GM18517 (cell line): Measurements from ENCODE around the gene RARA.
"Not testable (repeated sequence)": the region's sequence is repeated elsewhere in the genome, so short reads cannot be mapped to it uniquely, and the experiment has no call there.

ENCODE experiments used
- ATAC-seq: cut with Tn5 transposase; IDR thresholded peaks from one replicate; pipeline ENCODE4 v1.9.1; 2021; ENCODE audit warnings: mild to moderate bottlenecking, moderate library complexity; ENCODE audit not compliant: unreplicated experiment

The RARA gene

DNA sequence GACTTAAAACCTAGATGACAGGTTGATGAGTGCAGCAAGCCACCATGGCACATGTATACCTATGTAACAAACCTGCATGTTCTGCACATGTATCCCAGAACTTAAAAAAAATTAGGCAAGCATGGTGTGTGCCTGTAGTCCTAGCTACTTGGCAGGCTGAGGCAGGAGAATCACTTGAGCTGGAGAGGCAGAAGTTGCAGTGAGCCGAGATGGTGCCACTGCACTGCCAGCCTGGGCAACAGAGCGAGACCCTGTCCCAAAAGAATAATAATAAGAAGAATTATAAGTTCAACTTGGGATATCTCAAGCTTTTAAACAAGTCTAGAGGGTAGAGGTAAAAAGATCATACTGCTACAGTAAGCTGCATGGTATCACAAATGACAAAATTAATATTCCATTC is 11.5 kb upstream of the RARA start:
- ATAC-seq = no peak

- no peak for ATAC-seq
Observed at GRCh38 chr17:40298726-40299125, 10.3 kb upstream of the RARA start.

DNA sequence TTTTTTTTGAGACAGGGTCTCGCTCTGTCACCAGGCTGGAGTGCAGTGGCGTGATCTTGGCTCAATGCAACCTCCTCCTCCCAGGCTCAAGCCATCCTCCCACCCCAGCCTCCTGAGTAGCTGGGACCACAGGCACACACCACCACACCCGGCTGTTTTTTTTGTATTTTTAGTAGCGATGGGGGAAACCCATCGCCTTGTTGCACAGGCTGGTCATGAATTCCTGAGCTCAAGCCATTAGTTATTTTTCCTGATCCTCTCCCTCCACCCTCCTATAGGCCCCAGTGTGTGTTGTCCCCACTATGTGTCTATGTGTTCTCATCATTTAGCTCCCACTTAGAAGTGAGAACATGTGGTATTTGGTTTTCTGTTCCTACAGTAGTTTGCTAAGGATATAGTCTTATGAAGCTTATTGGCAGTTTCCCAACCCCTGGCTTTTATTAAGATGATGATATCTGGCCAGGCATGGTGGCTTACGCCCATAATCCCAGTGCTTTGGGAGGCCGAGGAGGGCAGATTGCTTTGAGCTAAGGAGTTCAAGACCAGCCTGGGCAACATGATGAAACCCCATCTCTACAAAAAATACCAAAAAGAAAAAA is 9.7 kb upstream of the RARA start:
- not testable (repeated sequence) for ATAC-seq

GRCh38 chr17:40301315-40301714 is 7.7 kb upstream of the RARA start:
- no peak for ATAC-seq

GRCh38 chr17:40303009-40303657 is 5.8 kb upstream of the RARA start:
- no peak for ATAC-seq

GRCh38 chr17:40303708-40304551 is 5.0 kb upstream of the RARA start:
- ATAC-seq = no peak

GRCh38 chr17:40304552-40304863 is 4.5 kb upstream of the RARA start:
- not testable (repeated sequence) for ATAC-seq

- ATAC-seq = not testable (repeated sequence)
Observed at GRCh38 chr17:40304866-40305265, 4.1 kb upstream of the RARA start.

- ATAC-seq = no peak
Observed at GRCh38 chr17:40306395-40306794, 2.6 kb upstream of the RARA start.

DNA sequence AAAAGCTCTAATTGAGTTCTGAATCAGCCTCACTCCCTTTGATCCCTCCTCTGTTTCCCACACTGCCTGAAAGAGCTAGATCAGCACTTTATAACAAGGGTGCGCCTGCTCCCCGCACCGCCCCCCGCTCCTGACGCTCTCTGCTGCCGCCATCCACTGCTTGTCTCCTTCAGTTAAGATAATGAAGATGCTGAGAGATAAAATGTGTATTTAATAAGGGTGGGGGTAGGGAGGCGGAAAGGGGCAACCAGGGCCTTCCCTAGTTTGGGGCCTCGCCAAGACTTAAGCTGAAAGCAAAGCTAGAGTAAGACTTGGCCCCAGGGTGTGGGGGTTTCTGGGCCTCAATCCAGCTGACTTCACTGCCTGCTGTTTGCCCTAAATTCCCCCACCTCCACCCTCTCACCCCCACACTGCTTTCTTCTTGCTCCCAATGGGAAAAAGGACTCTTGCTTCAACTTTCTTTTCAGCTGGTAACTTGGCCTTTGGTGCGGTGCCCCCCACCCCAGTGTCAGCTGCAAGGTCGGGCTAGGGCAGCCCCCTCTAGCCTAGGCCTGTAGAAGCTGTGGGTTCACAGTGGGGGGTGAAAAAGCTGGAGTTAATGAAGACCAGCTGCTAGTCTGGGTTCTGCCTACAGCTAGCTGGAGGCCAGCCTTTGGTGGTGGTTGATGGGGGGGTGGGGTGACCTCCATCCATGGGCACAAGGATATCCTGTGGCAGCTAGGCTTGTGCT is 1.8 kb upstream of the RARA start:
- ATAC-seq = no peak

DNA sequence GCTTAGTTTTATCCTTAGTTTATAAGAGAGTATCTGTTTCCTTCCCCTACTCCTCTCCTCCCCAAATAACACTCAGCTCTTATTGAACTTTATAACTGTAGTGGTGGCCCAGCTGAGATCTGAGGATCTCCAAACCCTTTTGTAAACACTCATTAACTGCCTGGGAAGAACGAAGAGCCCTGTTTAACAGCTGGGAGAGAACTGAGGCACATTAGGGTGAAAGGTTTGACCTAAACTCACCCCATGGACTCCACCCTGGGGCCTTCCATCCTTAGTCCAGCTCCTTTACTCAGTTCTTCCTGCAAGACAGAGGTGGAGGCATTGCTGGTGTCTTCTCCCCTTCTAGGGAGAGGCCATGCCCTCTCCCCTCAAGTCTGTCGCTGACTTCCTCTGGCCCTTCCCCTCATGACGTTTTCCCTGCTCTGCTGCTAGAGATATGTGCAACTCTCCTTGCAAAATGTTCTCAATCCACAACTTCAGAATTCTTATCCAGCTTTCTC is 1.2 kb upstream of the RARA start:
- no peak for ATAC-seq

DNA sequence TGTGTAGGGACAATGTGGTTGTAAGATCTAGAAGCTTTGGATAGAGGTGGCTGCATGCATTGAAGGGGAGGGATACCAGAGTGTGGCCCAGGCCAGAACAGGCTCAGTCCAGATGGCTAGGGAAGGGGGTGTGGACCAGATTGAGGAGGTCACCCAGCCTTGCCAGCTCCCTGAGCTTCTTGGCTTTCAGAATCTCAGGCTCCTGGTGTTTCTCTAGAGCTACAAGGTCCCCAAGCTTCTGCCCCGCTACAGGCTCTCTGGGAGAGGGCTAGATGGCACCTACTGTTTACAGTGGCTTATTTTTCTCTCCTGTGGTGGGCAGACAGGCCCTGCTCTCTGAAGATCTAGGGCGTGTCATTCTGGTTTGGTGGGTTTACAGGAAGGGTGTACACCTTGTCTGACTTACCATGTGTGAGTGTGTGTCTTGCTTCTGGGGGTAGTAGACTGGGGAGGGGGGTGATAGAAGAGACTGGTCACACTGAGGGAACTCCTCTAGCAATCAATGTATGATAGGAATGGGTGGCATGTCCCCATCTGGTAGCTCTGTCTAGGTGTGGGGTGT is 1.1 kb downstream of the RARA start:
- ATAC-seq = no peak

DNA sequence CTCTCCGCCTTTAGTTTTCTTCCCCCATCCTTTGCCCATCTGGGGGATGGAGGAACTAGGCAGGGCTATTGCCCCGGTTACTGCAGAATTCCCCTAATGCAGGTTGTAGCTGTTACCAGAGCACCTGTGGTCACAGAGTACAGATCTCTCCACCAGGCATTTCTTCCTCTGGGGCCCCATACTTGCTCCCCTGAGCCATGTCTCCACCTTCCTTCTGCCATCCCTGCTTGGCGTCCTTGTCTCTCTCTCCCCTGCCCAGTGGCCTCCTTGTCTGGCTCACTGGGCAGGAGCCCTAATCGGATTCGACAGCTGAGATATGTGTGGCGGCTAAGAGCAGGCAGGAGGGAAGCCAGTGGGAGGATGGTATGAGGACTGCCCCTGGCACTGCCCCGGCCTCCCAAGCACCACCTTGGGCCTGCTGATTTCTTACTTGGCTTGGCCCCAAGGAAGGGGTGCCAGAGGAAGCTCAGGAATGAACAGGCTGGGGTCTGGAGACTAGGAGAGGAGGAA is 2.0 kb downstream of the RARA start:
- no peak for ATAC-seq

- no peak for ATAC-seq
Observed at GRCh38 chr17:40311575-40311974, 2.6 kb downstream of the RARA start.

DNA sequence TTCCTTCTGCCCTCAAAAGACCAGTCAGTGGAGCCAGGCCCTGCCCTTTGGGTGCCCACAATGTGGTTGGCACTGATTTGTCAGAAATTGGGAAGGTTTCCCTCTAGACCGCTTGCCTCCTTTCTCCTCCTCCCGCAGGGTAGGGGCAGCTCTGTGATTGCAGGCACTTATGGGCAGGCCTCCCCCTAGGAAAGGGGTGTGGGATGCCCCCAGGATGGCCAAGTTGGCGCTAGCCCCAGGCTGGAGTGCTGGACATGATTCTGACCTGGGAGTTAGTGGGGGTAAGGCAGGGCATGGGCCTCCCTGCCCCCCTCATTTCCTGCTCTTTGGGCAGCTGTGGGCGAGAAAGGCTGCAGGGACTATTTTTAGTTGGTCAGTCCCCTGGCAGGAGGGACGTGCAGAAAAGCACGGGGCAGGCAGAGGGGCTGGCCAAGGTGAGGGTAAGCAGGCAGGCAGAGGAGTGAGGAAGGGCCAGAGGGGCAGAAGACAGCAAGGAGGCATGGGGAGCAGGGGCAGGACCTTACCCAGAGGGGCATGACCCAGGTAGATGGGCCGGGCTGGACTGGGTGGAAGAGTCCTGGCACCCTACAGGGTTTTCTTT is 3.3 kb downstream of the RARA start:
- no peak for ATAC-seq

DNA sequence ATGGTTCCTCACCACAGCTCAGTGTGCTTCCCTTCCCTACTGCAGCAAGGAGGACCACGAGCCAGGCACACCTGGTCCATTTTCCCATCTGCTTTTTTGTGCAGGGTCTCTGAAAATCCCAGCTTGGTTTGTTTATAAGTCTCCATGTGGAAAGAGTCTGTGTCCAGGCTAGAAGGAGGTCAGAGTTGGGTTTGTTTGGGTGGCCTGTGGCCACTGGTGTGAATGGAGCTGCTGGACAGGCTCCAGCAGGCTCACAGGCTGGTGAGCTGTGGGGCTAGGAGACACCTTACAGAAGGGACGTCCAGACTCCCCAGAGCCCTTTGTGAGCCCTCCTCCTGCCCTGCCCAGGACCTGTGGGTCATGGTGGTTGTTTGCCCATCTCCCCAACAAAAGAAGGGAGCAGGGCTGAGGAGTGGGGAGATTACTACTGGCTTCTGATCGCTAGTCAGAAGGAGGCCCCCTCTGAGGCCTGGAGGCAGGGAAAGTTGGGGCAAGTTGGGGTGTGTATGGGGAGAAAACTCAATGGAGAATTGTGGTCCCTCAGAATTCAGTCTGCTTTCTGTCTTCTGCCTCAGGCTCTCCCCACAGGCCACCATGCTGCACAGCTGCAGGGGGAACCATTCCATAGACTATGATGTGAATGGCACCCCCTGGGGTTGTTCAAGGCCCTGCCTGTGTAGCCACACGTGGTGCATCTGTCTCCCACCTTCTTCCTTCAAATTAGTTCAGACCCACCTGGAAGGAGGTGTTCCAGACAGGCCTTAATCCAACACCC is 4.1 kb downstream of the RARA start:
- ATAC-seq = no peak

DNA sequence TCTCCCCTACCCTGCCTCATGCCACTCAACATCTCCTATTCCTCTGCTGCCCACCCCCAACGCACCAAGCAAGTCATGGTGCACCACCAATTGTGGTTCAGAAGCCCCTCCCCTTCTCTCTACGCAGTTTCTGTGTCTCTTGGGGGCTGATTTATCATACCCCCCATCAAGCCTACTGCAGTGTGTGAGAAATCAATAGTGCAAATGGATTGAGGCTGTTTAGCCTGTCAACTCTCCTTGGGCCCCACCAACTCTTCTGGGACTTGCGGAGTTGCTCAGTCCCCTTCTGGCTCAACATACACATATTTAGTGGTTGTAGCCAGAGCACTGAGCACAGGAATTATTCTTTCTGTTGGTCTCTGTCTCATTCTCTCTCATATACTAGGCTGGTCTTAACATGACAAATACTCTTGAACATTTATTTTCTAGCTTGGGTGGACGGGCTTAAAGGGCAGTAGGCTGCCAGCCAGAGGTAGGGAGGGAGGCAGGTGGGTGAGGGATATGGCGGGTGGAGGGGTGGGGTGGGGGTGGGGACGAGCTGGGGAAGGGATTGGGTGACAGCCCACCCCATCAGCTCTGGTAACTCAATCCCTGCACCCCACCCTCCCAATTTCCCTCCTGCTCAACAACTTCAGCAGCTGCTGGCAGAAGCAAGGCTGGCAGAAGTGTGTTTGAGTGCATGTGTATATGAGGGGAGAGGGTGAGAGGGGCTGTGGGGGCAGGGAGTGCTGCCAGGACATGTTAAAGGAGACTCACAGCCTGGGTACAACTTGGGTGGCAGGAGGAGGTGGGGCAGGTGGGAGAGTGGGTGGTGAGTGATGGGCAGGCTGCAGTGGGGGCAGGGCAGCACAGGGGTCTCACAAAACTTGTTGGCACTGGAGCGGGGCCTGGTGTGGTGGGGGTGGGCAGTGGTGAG is 4.9 kb downstream of the RARA start:
- no peak for ATAC-seq

GRCh38 chr17:40314584-40314956 is 5.6 kb downstream of the RARA start:
- no peak for ATAC-seq

GRCh38 chr17:40315206-40315605 is 6.2 kb downstream of the RARA start:
- no peak for ATAC-seq
